IMR-90 (cell line): ENCODE measurements around the gene CUX1. TPM values are rescaled to one million over a fixed set of nuclear protein-coding genes. Genes with fewer than 3 reads are reported as not detected.

Experiments
- ATAC-seq: fragments of 200-7000 bp; cut with Tn5 transposase; 2 replicates; pipeline ENCODE4 v1.9.1; 2020; ENCODE audit warnings: low read depth, mild to moderate bottlenecking, moderate library complexity
- BruUV-seq: library from RNA; stranded (reverse); fragments of 400-500 nt; replicated peaks from 2 replicates; lab custom pipeline; 2021; lab: Mats Ljungman, UMichigan
- CTCF ChIA-PET: fragments of 300-600 bp; formaldehyde crosslinking; extraction: SDS; loops from one replicate; lab custom pipeline; 2021; ENCODE audit warnings: antibody characterized with exemption; lab: Yijun Ruan, JAX
- POLR2A ChIA-PET: fragments of 300-600 bp; sonication (Branson Sonifier 250); formaldehyde crosslinking; loops from one replicate; lab custom pipeline; 2022; ENCODE audit warnings: antibody characterized with exemption; ENCODE audit not compliant: unreplicated experiment; lab: Charles Lee
- DNase-seq: peaks from one replicate; pipeline ENCODE4 v3.0.0; 2013
- H2AFZ ChIP-seq: replicated peaks from 2 replicates; pipeline ENCODE3; 2013; ENCODE audit warnings: low read length, mild to moderate bottlenecking; ENCODE audit not compliant: poor library complexity
- H2AK5ac ChIP-seq: 2 replicates; pipeline ENCODE4 v1.6.1; 2013; ENCODE audit warnings: low read depth, low read length, inconsistent platforms
- H2AK9ac ChIP-seq: replicated peaks from 2 replicates; pipeline ENCODE3; 2013; ENCODE audit warnings: mild to moderate bottlenecking, low read depth, low read length, moderate library complexity; ENCODE audit not compliant: poor library complexity
- H2BK120ac ChIP-seq: 2 replicates; pipeline ENCODE4 v1.6.1; 2013; ENCODE audit warnings: low read depth, low read length, inconsistent platforms
- H2BK15ac ChIP-seq: 3 replicates; pipeline ENCODE4 v1.6.1; 2013; ENCODE audit warnings: low read depth, low read length, inconsistent platforms
- H2BK20ac ChIP-seq: 2 replicates; pipeline ENCODE4 v1.6.1; 2013; ENCODE audit warnings: low read depth, mild to moderate bottlenecking, inconsistent platforms, low read length, moderate library complexity
- H2BK5ac ChIP-seq: 2 replicates; pipeline ENCODE4 v1.6.1; 2013; ENCODE audit warnings: mild to moderate bottlenecking, low read depth, low read length, inconsistent platforms; ENCODE audit not compliant: poor library complexity, severe bottlenecking
- H3K14ac ChIP-seq: replicated peaks from 2 replicates; pipeline ENCODE4 v1.6.1; 2013; ENCODE audit warnings: low read depth, low read length, inconsistent platforms
- H3K18ac ChIP-seq: 2 replicates; pipeline ENCODE4 v1.6.1; 2013; ENCODE audit warnings: low read depth, low read length, control low read depth
- H3K23ac ChIP-seq: 2 replicates; pipeline ENCODE4 v1.6.1; 2013; ENCODE audit warnings: low read depth, low read length, inconsistent platforms
- H3K27ac ChIP-seq: 2 replicates; pipeline ENCODE4 v1.5.1; 2013; ENCODE audit warnings: mild to moderate bottlenecking, control low read depth, low read length; ENCODE audit not compliant: insufficient read depth
- H3K27me3 ChIP-seq: 2 replicates; pipeline ENCODE4 v1.6.1; 2013; ENCODE audit warnings: low read length; ENCODE audit not compliant: control insufficient read depth, insufficient read depth
- H3K36me3 ChIP-seq: 2 replicates; pipeline ENCODE4 v1.6.1; 2013; ENCODE audit warnings: low read length, mixed read lengths; ENCODE audit not compliant: control insufficient read depth, insufficient read depth
- H3K4ac ChIP-seq: 2 replicates; pipeline ENCODE4 v1.6.1; 2013; ENCODE audit warnings: low read depth, low read length, inconsistent platforms
- H3K4me1 ChIP-seq: 2 replicates; pipeline ENCODE4 v1.6.1; 2013; ENCODE audit warnings: low read length, mixed read lengths; ENCODE audit not compliant: control insufficient read depth, insufficient read depth
- H3K4me2 ChIP-seq: 2 replicates; pipeline ENCODE4 v1.6.1; 2013; ENCODE audit warnings: low read depth, mild to moderate bottlenecking, control low read depth, low read length, moderate library complexity
- H3K4me3 ChIP-seq: 2 replicates; pipeline ENCODE4 v1.5.1; 2013; ENCODE audit warnings: low read depth, mild to moderate bottlenecking, control low read depth, low read length, moderate library complexity; ENCODE audit not compliant: insufficient read depth
- H3K56ac ChIP-seq: 2 replicates; pipeline ENCODE4 v1.6.1; 2013; ENCODE audit warnings: low read length, inconsistent platforms; ENCODE audit not compliant: insufficient read depth; ENCODE audit errors: extremely low read depth
- H3K79me1 ChIP-seq, 2 experiments: 2 replicates each; pipeline ENCODE4 v1.6.1; 2013; ENCODE audit warnings: low read length in 2 of 2, inconsistent platforms in 1 of 2, low read depth in 1 of 2
- H3K9ac ChIP-seq: 2 replicates; pipeline ENCODE4 v1.6.1; 2013; ENCODE audit warnings: low read depth, low read length, control low read depth
- H3K9me1 ChIP-seq: 2 replicates; pipeline ENCODE4 v1.6.1; 2013; ENCODE audit warnings: low read length, inconsistent platforms; ENCODE audit not compliant: insufficient read depth
- H3K9me3 ChIP-seq: 2 replicates; pipeline ENCODE4 v1.6.1; 2013; ENCODE audit warnings: low read length; ENCODE audit not compliant: control insufficient read depth, insufficient read depth
- H4K20me1 ChIP-seq: 2 replicates; pipeline ENCODE4 v1.6.1; 2013; ENCODE audit warnings: low read length, inconsistent platforms; ENCODE audit not compliant: insufficient read depth
- H4K5ac ChIP-seq: 2 replicates; pipeline ENCODE4 v1.6.1; 2013; ENCODE audit warnings: mild to moderate bottlenecking, low read depth, low read length, control low read depth
- H4K8ac ChIP-seq, 2 experiments: 2 replicates each; pipeline ENCODE4 v1.6.1; 2013; ENCODE audit warnings: low read depth in 2 of 2, low read length in 2 of 2, control low read depth in 1 of 2, inconsistent platforms in 1 of 2
- H4K91ac ChIP-seq: 2 replicates; pipeline ENCODE4 v1.6.1; 2013; ENCODE audit warnings: low read depth, low read length, inconsistent platforms; ENCODE audit not compliant: insufficient read depth
- MXI1 ChIP-seq: IDR thresholded peaks from 2 replicates; pipeline ENCODE4 v1.6.1; 2012; ENCODE audit warnings: low read depth, mild to moderate bottlenecking, low read length, moderate library complexity, borderline replicate concordance
- RCOR1 ChIP-seq: IDR thresholded peaks from 2 replicates; pipeline ENCODE4 v1.6.1; 2012; ENCODE audit warnings: mild to moderate bottlenecking, low read length, improper control_type of control experiment; ENCODE audit not compliant: insufficient replicate concordance
- WGBS, 2 experiments: methylation state at CpG; one replicate each; pipeline versions ENCODE4 v1.1.5 to v1.1.7; 2013; ENCODE audit warnings: missing lambda C conversion rate in 2 of 2; ENCODE audit not compliant: insufficient read length in 1 of 2; ENCODE audit errors: extremely low coverage in 2 of 2; 5-methylcytosine and 5-hydroxymethylcytosine counted together
- dilution Hi-C: fragments of 300-500 bp; cut with HindIII; formaldehyde crosslinking; loops from one replicate; pipeline ENCODE4 v1.14.3; 2018; ENCODE audit warnings: low sequenced_read_pairs; ENCODE audit not compliant: unreplicated experiment
- in situ Hi-C: fragments of 300-500 bp; cut with MboI; formaldehyde crosslinking; loops from 3 replicates; pipeline ENCODE4 v1.14.3; 2019; ENCODE audit warnings: low sequenced_read_pairs, inconsistent platforms, mixed read lengths
- intact Hi-C: fragments of 100-400 bp; cut with micrococcal nuclease; formaldehyde crosslinking; loops from 2 replicates; pipeline ENCODE4 v1.10.0; 2022
- polyA plus RNA-seq, 3 experiments: library from polyadenylated mRNA; depleted of rRNA; stranded (reverse); fragments of >200 nt; gene quantifications; 2 replicates each; pipeline ENCODE4 v1.2.3, GENCODE V29; 2012; ENCODE audit warnings: low replicate concordance in 1 of 3
- total RNA-seq: library from RNA; depleted of rRNA; stranded (reverse); fragments of >200 nt; gene quantifications from 2 replicates; pipeline ENCODE4 v1.2.3, GENCODE V29; 2012

Gene CUX1
- total and polyA plus RNA-seq, 2 of the 4 experiments (the other 2 are of a cell fraction), result 19.7 to 46.4 TPM

- TF ChIP-seq MXI1, result no peak
Observed at GRCh38 chr7:102125127-102125596, 307.7 kb downstream of the CUX1 start (continued).

- POLR2A ChIA-PET, result no interaction called here
- no peak overlapping the region for H3K23ac ChIP-seq
- H2AFZ ChIP-seq, result no peak overlapping the region
- H3K4ac ChIP-seq, result no peak overlapping the region
- no peak overlapping the region for H4K8ac ChIP-seq
- dilution Hi-C loops, result no loop called here
- no peak overlapping the region for H2BK5ac ChIP-seq
- H3K18ac ChIP-seq, result no peak overlapping the region
- H4K20me1 ChIP-seq, result no peaks in the 10 kb centered on the region
- no peak overlapping the region for H2AK9ac ChIP-seq
- H3K56ac ChIP-seq, result no peak overlapping the region
- no peak overlapping the region for H3K4me2 ChIP-seq
- H2BK15ac ChIP-seq, result no peak overlapping the region
- H3K4me3 ChIP-seq, result no peak overlapping the region
- TF ChIP-seq RCOR1, result no peak
- H3K27me3 ChIP-seq, result no peaks in the 10 kb centered on the region
- H2BK120ac ChIP-seq, result no peak overlapping the region
- peaks cover 3% of the 10 kb centered on the region; the same call in 1 of the 2 replicates for H3K36me3 ChIP-seq
- CTCF ChIA-PET, result no interaction called here
- H3K4me1 ChIP-seq, result peaks cover 5% of the 10 kb centered on the region
- DNase-seq (no peak), ATAC-seq (no peak)
- no peak overlapping the region for H4K91ac ChIP-seq
- intact Hi-C loops, result no loop called here
- no peak overlapping the region for H3K14ac ChIP-seq
- WGBS, 2 experiments, result 83% methylated on average over 1 of the region's 11 CpGs; no CpG with 5 or more reads in 1 of the 2 experiments
- no peak overlapping the region for H3K27ac ChIP-seq
- H4K5ac ChIP-seq, result no peak overlapping the region
- in situ Hi-C loops, result no loop called here
- H2AK5ac ChIP-seq, result no peak overlapping the region
- H2BK20ac ChIP-seq, result no peak overlapping the region
- no TSS peak for BruUV-seq
- H3K79me1 ChIP-seq, result peaks cover 5 to 8% of the 10 kb centered on the region in 2 experiments
- H3K9me1 ChIP-seq, result peaks cover 3% of the 10 kb centered on the region; the same call in 1 of the 2 replicates
- no peaks in the 10 kb centered on the region for H3K9me3 ChIP-seq
- no peak overlapping the region for H3K9ac ChIP-seq
Observed at GRCh38 chr7:102128303-102128702, 310.9 kb downstream of the CUX1 start.
